Stimulated activated CD8-positive, alpha-beta memory T cell treated with anti-CD3 and anti-CD28 coated beads, Interleukin-12 subunit alpha, Interleukin-12 subunit beta, amount 100 ng/mL, for 4 hours (primary cell): Measurements from ENCODE around the gene SFRP5.

ENCODE experiments used
- DNase-seq: peaks from one replicate; pipeline ENCODE4 v3.0.0-alpha.2; 2020; ENCODE audit warnings: low read depth

Gene SFRP5

DNA sequence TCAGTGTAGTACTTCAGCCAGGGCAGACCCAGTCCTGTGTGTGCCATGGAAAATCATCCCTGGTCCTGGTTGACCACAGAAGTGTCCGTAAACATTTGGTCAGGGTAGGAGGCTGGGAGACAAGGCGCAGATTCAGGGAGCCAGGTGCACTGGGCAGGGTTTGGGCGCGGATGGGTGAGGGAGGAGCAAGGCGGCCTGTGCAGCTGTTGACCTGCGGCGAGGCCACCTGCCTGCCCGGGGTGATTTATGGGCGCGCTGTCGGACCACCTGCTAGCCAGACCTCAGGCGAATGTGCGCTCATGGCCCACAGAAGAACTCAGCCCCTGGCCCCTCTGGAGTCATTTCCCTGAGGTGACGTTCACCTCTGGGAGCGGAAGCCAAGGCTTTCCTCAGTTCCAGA, 6.6 kb downstream of the SFRP5 start:
- no peak for DNase-seq

- no peak for DNase-seq
These were observed 7.3 kb downstream of the SFRP5 start for GRCh38 chr10:97764519-97764931.

DNA sequence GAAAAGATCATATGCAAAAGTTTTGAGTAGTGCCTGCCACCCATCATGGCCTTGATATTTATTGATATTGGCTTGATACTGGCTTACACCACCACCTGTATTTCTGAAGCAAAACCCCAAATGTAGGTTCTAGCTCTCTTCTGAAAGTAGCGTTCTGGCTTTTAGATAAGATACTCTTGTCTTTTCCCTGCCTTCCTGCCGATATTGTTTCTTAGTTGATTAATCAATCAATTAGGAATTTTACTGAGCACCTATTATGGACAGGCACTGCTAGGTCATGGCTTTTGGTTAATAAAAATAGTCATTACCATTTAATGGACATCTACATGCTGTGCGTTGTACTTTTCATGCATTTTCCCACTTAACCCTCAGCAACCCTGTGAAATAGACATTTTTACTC, 7.9 kb downstream of the SFRP5 start:
- no peak for DNase-seq

DNA sequence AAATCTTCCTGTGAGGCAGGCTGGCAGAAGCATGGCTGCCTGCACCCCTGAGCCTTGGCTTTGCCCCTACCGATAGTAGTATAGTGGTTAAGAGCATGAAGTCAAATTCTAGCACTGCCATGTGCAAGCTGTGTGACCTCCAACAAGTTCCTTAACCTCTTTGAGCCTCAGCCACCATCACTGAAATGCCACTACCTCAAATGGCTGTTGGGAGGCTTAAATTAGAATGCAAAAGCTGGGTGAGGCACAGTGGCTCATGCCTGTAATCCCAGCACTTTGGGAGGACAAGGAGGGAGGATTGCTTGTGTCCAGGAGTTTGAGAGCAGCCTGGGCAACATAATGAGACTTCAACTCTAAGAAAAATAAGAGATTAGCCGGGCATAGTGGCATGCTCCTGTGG, 8.4 kb downstream of the SFRP5 start:
- DNase-seq = no peak

GRCh38 chr10:97762816-97763215, 9.0 kb downstream of the SFRP5 start:
- no peak for DNase-seq

GRCh38 chr10:97762056-97762455, 9.7 kb downstream of the SFRP5 start:
- DNase-seq = no peak

GRCh38 chr10:97761331-97761865, 10.4 kb downstream of the SFRP5 start:
- no peak for DNase-seq

DNA sequence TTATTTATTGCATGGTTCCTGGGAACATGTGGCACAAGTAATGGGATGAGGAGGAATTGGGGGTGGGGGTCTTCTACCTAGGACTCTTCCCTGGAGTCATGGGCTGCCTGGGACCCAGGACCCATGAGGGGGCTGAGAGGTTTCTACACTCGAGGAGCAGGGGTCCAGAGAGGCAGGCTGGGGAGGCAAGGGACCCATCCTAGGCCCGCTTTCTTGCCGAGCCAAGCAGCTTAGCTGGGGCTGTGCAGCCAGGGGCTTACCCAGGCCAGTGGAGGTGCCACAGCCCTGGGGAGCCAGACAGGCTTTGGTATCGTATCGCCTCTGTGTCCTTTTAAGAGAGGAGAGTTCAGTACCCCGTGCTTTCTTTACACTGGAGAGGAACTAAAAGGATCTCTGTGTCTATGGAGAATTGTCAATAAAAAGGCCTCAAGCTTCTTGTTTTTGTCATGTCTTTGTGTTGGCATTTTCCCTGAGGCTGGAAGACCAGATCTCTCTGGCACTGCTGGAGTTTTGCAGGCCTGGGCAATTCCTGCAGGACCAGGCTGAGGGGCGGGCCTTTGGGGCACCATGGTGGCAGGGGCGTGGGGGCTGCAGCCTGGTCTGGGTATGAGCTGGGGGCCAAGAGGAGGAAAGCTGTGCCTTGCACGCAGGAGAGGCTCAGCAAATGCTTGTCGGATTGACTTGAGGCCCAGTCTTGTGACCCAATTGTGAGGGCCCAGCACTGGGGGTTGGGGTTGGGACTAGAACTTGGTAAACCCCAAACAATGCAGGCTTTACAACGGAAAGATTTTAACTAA, 11.1 kb downstream of the SFRP5 start:
- DNase-seq = no peak

DNA sequence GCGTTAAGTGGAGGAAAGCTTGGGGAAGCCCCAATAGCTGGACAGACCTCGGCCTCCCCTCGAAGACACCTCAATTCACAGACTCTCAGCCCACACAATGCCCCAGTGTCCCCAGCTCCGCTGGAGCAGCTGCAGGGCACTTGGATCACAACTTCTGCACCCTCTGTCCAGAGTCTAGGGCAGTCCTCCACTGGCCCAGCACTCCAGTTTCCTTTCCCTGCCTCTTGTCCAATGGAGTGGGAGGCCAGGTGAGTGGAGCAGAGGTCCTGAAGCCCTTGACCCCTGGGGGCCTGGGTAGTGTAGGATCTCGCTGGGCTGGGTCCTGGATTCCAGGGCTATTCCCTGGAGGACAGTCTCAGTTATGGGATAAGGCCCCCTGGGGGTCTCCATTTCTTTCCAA, 11.9 kb downstream of the SFRP5 start:
- DNase-seq = no peak

GRCh38 chr10:97759158-97759887, 12.5 kb downstream of the SFRP5 start:
- DNase-seq = no peak

- DNase-seq = no peak
These were observed 14.3 kb downstream of the SFRP5 start for GRCh38 chr10:97757471-97757870.

DNA sequence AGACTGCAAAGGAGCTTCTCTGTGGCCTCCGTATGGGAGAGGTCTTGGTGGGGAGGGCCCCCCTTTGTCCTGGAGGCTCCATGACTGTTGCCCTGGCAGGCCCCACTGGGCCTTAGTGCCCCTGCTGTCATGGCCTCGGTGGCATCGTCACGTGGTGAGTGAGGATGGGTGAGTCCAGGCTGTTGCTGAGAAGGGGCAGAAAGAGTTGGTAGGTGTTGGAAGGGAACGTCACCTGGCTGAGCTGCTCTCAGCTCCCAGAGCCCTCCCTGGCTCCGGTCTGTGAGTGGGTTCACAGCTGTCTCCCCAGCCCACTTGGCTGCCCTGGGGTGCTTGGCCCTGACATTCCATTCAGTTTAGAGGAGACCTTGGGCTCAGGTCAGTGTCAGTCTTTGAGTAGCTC, 16.1 kb downstream of the SFRP5 start:
- no peak for DNase-seq

DNA sequence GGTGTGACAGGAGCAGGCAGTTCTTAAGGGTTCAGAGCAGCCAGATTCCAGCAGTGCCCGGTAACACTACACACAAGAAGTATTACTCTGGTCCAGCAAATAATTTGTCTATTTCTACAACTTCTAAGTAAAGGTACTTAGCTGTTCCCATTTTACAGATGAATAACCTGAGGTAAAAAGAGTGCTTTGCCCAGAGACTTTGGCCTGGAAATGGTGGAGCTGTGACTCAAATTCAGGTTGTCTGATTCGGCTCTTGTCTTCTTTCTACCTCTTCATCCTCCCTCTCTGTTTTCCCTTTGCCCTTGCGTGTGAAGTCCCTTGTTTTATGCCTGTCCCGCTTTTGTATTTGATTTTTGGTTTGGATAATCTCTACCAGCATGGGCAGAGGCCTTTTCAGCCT, 17.1 kb downstream of the SFRP5 start:
- no peak for DNase-seq

GRCh38 chr10:97752956-97753355, 18.8 kb downstream of the SFRP5 start:
- DNase-seq = no peak

DNA sequence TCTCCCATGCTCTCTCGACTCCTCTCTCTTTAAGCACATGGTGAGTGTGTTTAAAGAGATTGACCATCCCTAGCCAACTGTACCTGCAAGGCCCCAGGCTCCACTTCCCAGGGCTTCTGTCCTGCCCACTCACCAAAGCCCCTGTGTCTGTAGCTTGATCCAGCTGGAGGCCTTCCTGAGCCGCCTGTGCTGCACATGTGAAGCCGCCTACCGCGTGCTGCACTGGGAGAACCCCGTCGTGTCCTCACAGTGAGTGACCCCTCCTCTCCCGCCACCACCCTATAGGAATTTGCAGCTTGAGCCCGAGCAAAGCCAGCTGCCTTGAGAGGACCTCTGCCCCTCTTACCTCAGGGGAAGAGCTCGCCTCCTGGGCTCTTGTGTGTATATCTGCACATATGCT, 23.7 kb downstream of the SFRP5 start:
- no peak for DNase-seq

GRCh38 chr10:97747573-97747972, 24.2 kb downstream of the SFRP5 start:
- no peak for DNase-seq

GRCh38 chr10:97744405-97745035, 27.3 kb downstream of the SFRP5 start:
- DNase-seq = no peak

- no peak for DNase-seq
These were observed 28.4 kb downstream of the SFRP5 start for GRCh38 chr10:97743169-97743943.

DNA sequence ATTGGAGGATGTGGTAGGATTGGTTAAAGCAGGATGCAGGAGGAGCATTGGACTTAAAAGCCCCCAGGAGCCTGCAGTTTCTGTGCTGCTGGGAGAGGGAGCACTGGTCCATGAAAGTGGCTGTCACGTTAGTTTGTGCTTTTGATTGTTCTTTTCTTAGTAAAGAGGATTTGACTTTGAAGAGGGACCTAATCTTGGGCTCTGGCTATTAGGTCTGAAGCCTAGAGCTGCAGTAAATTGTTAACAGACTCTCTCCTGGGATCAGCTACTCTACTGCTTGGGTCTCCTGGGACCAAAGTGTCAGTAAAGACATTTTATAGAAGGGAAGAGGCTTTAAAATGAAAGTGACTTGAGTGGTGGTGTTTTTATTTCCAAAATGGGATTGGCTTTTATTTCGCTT, 31.2 kb downstream of the SFRP5 start:
- DNase-seq = no peak

DNA sequence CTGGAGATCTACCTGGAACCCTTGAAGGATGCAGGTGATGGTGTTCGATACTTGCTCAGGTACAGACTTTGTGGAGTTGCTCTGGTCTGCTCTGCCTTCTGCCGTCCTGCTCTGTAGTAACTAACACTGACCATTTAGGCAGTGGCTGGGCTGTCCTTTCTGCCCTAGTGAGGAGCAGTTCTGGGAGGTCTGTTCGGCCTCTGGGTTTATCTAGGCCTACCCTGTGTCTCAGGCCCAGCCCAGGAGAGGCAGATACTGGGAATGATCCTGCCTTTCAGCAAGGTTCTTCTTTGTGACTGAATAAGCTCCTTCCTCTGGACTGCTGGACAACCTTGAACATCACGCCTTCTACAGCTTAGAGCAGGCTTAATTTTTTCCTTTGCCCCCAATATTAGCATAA, 33.2 kb downstream of the SFRP5 start:
- no peak for DNase-seq

- DNase-seq = no peak
These were observed 34.0 kb downstream of the SFRP5 start for GRCh38 chr10:97737770-97738265.
